ENCODE results near the gene TDRKH.
"Not testable (repeated sequence)": the region's sequence is repeated elsewhere in the genome, so short reads cannot be mapped to it uniquely, and the experiment has no call there.

The TDRKH gene

DNA sequence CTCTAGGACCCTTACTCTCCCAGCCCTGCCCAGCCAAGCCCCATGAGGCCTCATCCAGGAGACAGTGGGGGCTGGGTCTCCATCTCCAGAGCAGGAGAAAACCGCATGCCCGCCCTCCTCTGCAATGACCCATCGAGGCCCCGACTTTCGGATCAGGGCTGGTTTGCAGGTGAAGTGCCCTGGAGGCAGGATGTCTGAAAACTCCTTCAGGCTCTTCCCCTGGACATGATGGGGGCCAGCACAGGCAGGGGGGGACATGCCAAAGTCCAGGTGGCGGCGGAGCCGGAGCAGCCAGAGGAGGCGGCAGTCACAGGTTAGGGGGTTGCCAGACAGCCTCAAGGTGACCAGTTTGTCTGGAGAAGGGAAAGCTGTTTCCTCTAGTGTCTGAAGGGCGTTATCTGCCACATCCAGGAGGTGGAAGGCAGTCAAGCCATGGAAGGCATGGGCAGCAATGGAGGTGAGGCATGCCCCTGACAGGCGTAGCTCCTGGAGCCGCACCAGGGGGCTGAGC, 11.1 kb upstream of the TDRKH start:
- no peak for DNase-seq

DNA sequence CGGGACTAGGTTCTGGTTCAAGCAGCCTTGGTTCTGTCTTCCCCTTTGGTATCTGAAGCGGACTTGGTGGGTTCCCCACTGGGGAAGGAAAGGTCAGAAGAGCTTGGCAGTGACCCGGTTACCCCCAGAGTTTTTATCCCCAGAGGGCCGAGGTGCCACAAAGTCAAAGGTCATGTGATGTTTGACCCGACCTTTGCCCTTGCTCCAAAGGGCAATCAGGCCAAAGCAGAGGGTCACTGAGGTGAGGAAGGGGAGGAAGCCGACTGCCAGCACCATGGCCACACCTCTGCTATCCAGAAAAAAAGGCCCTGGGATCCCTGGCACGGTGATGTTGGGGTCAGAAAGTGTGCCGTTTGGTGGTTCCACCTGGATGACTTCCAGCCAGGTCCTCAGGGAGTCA, 10.5 kb upstream of the TDRKH start:
- DNase-seq: no peak

DNA sequence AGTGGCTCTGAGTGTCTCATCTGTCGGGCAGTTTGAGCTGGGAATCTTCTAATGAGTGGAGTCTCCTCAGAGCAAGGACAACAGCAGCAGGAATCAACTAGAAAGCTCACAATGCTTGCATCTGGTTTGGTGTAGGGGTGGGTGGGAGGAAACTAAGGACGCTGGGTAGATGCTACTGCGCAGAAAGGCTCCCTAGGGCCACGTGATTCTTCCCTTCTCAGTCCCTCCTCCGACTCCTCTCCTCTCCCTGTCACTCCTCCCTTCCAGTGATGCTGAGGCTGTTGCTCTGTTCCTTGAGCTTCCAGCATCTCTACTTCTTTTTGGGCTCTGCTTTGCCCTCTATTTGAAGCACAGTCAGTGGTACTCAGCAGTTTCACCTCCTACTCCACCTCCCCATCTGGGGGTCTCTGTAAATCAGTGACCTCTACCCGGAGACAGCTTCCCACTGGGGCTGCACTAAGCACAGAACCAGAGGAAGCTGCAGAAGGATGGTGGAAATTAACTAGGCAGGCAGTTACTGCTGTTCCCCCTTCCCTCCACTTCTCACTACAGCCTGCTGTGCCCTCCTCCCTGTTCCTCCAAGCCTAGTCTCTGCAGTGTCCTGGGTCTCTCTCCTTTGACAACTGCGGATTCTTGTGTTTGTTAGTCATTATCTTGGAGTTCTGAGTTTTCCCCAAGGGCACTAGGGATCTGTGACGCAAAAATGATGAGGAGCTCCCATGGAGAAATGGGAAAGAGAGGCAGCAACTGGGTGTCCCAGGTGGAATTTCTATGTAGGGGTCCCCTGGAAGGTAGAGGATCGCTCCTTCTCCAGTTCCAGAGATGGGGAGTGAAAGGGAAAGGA, 9.1 kb upstream of the TDRKH start:
- DNase-seq: no peak

DNA sequence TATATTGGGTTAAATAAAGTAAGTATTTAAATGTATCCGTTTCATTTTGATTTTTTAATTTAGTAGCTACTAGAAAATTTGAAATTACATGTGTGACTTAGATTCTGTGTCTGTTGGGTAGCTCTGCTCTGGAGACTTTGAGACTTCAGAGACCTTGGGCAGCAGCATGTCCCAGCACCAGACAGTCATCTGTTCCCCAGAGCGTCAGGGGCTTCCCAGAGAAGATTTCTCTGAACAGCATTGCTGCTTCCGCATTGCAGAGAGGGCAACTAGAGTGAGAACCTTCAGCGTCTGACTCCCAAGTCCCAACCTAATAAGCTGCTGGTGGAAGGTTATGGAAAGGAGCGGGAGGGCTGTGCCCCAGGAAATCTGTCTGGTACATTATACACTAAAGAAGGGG, 8.3 kb upstream of the TDRKH start:
- no peak for DNase-seq

DNA sequence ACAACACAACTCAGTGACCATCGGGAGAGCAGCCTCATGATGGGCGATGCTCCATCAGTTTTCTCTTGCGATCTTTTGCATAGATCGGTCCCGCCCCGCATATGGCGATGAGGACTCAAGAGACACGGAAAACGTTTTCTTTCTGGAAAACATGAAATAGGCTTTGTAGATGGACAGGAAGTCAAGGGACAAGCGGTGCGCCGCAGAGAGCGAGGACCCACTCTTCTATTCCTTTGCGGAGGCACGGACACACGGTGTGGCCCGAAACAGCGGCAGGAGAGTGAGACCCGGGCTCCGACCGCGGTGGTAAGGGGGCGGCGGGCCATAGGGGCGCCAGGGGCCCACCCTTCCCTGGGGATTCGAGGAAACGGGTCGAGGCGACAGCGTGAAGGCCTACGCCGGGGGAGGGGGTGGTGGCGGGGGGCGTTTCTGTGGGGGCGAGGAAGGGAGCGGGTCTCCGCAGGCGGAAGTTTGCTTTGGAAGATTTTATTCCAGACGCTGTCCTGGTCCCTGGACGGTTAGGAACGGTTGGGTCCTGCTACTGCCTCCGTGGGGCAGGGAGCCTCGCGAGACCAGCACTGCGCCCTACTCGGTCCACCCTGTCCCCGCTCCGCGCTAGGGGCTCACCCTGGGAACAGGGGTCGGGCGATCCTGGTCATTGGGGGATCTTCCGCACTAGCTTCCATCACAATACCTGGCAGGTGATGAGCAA, 796 bp upstream of the TDRKH start:
- peak; percentile 76 to 80 for DNase-seq

DNA sequence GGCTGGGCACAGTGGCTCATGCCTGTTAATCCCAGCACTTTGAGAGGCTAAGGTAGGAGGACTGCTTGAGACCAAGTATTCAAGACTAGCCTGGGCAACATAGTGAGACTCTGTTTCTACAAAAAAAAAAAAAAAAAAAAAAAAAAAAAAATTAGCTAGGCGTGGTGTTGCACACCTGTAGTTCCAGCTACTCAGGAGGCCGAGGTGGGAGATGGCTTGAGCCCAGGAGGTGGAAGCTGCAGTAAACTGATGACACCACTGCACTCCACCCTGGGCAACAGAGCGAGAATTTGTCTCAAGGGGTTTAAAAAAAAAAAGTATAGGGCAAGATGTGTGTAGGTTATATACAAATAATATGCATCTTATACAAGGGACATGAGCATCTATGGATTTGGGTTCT, 2.6 kb downstream of the TDRKH start:
- DNase-seq: no peak

DNA sequence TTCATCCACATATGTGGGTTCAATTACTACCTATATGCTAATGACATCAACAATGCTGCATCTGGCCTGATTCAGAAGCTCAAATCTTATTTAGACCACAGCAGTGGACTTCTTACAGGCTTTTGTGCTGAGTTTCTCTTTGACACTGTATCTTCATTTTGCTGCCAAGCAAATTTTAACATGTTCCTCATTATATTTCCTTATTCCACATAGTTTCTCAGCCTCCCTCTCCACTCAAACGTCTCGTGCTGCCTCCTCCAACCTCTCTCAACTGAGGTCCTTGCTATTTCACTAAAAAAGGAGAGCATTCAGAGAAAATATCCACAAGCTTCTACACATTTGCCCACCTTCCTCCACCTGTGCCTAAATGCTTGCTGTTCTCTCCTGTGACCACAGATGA, 6.5 kb downstream of the TDRKH start:
- DNase-seq: no peak

DNA sequence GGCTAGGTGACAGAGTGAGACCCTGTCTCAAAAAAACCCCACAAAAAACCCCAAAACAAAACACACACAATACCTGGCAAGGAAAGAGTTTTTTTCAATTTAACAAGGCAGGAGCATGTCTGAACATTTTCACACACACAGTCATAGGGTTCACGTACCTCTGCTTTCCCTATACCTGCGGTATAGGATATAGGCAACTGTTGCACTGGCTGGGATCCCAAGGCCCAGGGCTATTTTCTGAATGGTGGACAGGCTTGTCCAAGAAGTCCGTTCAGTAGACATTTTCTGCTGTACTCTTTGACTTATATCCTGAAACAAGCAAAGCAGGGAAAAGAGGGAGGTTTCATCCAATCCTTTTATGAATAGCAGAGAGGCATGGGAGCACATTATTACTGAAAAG, 7.6 kb downstream of the TDRKH start:
- no peak for DNase-seq

DNA sequence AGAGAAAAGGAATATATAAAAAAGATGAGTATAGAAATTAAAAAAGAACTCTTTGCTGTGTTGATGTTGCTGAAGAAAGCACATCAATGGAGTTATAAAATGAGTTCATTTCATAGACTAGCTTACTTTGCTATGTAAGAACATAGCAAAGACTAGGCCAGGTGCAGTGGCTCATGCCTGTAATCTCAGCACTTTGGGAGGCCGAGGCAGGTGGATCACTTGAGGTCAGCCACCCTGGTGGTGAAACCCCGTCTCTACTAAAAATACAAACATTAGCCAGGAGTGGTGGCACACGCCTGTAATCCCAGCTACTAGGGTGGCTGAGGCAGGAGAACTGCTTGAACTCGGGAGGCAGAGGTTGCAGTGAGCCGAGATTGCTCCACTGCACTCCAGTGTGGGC, 8.3 kb downstream of the TDRKH start:
- not testable (repeated sequence) for DNase-seq

DNA sequence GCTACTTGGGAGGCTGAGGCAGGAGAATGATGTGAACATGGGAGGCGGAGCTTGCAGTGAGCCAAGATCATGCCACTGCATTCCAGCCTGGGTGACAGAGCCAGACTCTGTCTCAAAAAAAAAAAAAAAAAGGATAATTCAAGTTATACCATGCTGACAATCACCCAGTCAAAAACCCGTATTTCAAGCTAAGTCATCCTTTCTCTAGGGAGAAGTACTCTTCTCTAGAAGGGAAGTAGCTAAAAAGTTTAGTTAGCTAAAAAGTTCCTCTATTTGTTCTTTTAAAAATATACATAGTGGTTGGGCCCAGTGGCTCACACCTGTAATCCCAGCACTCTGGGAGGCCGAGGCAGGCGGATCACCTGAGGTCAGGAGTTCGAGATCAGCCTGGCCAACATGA, 9.6 kb downstream of the TDRKH start:
- not testable (repeated sequence) for DNase-seq

DNA sequence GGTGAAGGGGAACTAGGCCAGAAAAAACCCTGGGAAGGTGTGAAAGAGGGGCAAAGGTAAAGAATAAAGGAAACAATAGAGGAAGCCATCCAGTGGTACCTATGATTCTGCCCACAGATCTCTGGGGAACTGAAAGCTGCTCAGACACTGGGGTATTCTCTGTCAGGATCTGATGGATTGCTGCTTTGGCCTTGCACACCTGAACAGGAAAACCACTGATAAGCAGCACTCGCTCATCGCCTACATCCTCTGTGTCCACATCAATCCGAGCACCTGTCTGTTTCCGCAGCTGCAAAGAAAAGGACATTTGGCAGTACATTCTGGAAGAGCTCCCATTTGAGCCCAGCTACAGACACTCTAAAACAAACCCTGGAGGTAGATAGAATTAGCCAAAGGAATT, 10.4 kb downstream of the TDRKH start:
- DNase-seq: no peak

DNA sequence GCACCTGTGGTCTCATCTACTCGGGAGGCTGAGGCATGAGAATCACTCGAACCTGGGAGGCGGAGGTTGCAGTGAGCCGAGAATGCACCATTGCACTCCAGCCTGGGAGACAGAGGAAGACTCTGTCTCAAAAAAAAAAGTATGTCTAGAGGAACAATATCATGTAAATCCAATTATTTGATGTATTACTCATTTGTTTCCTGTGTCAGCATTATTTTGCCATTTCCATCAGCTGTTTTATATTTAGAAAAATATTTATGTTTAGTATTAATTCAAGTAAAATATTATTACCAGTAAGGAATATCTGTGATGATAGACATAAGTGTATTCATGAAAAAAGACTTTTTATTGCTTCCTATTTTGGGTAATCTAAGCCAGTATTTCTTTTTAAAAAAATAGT, 13.0 kb downstream of the TDRKH start:
- no peak for DNase-seq

DNA sequence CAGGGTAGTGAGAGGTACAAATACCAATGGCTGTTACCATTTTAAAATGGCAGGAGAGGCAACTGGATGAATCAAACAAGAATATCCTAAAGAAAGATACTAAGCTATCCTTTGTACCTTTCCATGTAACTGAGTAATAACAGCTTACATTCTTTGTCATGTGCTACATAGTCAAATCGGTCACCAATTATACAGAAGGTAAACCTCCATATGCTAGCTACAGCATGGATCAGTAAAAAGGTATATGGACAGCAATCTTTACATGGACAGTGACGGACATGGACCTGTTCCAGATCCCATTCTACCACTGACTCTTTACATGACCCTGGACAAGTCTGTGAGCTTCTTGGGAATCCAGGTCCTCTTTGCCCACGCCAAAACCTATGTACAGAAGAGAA, 13.6 kb downstream of the TDRKH start:
- no peak for DNase-seq

DNA sequence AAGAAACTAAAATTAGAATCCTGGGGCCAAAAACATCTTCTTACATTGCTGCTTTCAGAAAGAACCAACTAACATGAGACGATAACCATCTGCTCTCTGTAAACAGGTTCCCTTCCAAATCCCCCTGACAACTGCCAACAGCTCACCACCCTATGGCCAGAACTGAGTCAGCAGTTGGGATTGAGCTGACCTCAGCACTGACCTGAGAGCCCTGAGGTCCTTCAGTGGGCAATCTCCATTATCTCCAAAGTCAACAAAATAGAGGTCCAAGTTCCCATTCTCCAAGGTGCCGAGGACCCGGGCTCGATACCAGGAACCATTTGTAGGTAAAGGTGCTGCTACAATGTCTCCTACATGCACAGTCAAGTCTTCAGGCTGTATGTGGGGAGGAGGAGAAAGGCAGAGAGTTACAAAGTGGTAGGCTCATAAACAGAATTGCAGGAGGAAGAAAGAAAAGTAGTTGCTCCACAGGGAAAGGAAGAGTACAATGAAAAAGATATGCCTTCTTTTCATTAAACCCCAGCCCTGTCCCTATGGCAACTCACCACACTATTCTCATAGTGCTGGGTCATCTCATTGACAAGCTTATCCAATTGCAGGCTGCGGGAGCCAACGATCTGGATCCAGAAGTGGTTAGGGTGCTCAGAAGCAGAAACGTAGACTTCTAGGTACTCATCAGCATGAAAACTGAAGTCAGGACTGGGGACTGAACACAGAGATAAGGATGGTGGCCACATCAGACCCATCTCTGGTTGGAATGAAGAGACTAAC, 14.2 kb downstream of the TDRKH start:
- no peak for DNase-seq

DNA sequence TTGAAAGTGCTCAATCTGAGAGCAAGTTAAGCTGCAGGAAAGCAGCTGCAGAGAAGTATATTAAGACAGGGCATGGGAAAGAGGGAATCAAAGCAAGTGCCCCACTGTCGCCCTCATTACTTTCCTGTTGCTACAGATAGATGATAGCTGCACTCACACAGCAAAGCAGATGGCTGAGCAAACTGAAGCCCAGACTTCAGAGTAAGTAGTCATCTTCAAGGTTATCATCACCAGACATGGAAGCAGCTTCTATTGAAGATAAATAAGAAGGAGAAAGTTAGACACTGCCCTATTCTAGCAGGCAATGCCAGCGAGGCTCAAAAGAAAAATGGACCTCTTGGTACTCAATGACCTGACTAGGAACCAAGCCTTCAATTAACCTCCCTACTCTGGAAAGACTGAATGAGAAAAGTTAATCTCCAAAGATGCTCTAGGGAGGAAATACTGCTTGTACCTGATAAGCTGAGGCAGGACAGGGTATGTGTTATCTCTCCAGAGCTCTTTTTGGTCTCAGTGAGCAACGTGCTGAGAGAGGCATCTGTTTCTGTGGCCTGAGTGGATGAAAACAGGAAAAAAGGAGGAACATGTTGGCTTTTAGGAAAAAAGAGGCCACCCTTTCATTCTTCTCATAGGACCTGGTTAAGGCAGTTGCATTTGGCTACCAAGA, 15.9 kb downstream of the TDRKH start:
- DNase-seq: no peak

DNA sequence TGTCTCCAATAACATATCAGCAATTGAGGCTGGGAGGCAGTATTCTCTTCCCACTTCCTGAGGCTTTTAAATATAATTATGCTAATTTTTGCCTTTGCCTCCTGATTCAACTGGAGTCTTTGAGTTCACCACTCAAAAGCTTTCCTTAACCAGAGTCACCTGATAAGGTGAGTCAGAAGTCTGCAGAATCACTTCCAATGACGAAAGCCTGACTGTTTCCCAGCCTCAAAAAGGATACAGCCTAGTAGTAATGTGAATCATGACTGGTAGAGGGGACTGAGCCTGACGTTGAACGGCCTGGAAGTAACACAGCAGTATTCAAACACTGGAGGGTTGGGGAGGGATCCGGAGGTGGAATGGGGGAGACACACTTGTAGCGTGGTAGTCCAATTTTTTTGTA, 16.6 kb downstream of the TDRKH start:
- DNase-seq: no peak

DNA sequence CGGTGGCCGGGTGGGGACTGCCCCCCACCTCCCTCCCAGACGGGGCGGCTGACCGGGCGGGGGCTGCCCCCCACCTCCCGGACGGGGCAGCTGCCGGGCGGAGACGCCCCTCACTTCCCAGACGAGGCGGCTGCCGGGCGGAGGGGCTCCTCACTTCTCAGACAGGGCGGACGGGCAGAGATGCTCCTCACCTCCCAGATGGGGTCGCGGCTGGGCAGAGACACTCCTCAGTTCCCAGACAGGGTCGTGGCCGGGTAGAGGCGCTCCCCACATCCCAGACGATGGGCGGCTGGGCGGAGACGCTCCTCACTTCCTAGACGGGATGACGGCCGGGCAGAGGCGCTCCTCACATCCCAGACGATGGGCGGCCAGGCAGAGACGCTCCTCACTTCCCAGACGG, 21.0 kb downstream of the TDRKH start:
- DNase-seq: not testable (repeated sequence)

DNA sequence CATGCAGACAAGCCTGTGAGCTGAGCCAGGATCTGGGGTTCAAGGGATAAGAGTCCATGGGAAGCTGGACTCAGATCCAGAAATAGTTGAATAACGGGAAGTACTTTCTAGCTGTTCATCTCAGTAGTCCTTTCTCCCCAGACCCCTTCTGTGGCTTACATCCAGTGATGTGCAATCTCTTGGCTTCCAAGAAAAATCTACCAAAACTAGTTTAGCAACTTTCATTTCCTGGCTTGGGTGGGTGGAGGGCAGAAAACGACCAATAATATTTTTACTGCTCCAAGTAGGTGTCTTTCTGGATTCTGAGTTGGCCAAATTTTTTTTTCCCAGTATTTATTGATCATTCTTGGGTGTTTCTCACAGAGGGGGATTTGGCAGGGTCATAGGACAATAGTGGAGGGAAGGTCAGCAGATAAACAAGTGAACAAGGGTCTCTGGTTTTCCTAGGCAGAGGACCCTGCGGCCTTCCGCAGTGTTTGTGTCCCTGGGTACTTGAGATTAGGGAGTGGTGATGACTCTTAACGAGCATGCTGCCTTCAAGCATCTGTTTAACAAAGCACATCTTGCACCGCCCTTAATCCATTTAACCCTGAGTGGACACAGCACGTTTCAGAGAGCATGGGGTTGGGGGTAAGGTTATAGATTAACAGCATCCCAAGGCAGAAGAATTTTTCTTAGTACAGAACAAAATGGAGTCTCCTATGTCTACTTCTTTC, 21.8 kb downstream of the TDRKH start:
- not testable (repeated sequence) for DNase-seq

DNA sequence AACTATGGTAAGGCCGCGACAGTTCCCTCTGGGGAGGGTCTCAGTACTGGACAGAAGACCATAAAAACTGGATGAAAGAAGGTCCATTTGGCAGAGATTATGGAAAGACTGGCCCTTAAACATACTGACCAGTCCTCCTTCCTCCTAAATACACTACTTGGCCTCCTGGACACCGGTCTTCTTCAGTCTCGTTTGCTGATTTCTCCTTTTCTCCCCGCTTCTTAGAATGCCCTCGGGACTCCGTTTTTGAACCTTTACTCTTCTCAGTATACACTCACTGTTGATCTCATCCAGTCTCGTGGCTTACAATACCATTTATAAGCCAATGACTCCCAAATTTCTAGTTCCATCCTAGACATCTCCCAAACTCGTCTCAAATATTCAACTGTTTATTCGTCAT, 26.3 kb downstream of the TDRKH start:
- no peak for DNase-seq

DNA sequence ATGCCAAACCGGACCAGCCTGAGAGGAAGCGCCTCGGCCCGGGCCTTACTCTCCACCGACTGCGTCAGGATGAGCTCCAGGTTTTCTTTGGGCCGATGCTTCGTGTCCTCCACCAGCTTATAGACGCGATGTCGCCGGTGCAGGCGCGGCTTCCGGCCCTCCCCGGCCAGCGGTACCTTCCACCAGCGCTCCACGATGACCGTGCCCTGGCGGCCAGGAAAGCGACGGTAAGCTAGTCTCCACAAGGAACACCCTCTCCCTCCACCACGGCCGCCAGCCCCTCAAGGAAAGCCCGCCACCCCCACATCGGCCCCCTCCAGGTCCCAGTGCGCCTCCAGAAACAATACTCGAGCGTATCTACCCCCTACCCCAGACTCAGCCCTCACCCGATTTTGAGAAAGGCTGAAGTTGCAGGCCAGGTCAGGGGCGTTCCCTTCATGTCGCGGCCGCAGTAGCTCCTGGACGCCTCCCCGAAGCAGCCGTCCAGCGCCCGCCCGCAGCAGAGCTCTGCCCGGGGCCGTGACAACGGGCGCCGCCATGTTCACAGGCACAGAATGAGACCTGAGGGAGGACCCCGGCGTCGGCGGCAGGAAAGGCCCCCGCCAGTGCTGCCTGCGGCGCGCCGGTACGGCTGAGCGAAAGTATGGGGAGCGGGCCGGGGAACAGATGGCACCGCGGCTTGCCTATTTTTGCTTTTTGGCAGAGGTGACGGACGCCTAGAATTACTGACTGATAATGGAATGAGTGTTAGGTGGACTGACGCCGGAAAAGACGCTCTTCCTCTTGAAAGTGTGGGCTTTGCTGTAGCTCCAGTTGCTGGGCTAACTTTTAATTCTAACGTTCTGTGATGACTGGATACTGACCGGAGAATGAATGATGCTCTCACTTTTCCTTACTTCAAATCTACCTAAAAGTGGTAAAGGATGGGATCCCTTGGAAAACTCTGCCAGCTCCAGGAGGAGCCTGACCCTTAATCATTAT, 27.1 kb downstream of the TDRKH start, which contains the start of gene MRPL9:
Gene MRPL9, minus strand, starts transcription at position 556 of the 981 bp plus-strand sequence. Its CDS starts 17 bp downstream, at position 539.
- DNase-seq: peak; percentile 85 to 93

Data from SHP77 (cell line).